CD1c-positive myeloid dendritic cell (primary cell): ENCODE results near the gene PIGM.

Source experiments
- DNase-seq: peaks from one replicate; pipeline ENCODE4 v3.0.0-alpha.2; 2016; ENCODE audit errors: extremely low spot score

PIGM gene

GRCh38 chr1:159989581-159989980, 42.2 kb downstream of the PIGM start:
- no peak for DNase-seq

GRCh38 chr1:159988006-159988405, 43.8 kb downstream of the PIGM start:
- no peak for DNase-seq

DNA sequence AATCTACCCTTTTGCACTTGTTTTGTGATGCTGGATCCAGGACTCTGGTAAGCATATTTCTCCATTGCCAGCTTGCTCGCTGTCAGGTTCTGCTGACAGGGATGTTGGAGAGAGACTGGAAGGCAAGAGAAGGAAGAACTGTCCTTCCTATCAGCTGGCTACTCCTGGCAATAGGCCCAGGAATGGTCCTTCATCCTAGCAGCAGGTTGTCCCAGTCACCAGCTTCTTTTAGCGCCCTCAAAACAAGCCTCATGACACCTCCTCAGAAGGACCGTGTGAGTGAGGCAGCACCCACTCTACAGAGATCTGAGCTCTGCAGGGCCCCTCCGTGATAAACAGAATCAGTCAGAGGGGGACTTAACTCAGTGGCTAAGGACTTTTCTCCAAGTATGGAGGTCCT, 44.6 kb downstream of the PIGM start:
- DNase-seq, result no peak

DNA sequence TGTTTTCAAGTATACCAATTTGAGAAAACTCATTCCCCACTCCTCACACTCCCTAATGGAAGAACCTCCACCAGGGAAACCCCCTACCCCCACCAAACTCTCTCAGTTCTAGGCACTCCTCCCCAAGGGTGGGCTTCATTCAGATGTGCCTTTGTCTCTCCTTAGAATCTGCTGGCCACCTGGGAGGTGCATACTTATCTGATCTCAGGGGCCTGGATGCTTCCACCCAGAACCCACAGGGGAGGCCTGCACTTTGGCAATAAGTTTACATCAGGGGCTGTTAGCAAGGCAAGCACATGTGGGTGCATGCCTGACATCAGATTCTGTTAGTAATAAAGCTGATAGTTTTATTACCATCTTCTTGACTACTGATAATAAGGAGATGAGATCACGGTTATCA, 45.3 kb downstream of the PIGM start:
- DNase-seq, result no peak

DNA sequence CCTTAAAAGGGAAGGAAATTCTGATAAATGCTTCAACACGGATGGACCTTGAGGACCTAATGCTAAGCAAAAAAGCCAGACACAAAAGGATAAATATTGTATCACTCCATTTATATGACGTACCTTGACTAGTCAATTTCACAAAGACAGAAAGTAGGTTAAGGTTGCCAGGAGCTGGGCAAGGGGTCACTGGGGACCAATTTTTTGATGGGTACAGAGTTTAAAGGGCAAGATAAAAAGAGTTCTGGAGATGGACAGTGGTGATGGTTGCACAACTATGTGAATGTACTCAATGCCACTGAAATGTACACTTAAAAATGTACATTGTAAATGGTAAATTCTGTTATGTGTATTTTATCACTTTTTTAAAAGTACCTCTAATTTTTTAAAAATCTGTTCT, 45.7 kb downstream of the PIGM start:
- DNase-seq, result no peak

DNA sequence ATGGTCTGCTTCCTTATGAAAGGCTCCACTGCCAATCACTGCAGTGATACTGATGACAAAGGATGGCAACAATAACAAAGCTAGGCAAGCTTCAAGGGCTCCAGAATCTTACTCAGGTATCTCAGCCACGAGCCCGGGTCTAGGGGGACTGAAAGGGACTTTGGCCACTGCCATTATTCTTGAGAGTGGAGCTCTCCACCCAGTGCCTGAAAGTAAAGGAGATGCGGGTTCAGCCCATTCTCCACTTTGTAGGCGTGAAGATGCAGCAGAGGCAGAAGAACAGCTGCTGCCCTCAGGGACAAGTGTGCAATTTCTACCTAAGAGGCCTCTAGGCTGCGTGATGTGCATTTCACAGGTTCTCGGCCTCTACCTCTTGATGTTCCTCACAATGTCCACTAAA, 46.3 kb downstream of the PIGM start:
- no peak for DNase-seq

GRCh38 chr1:159983681-159984080, 48.1 kb downstream of the PIGM start:
- DNase-seq, result no peak

DNA sequence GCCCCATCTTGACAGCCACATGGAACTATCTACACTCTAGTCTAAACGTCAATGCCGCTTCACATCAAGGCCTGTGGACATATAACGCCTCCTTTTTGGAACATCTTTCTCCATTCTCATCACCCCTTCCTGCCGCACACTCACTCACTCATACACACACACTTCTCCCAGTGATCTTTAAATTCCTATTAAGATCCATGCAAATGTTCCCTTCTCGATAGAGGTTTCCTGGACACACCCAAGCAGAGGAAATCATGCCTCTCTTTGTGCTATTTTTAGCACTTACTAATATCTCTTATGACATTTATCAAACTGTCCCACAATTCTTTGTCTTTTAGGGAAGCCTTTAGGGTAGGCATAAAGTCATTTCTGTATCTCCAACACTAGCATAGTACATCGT, 49.5 kb downstream of the PIGM start:
- no peak for DNase-seq

- no peak for DNase-seq
Observed at GRCh38 chr1:159981351-159982055, 50.3 kb downstream of the PIGM start.

DNA sequence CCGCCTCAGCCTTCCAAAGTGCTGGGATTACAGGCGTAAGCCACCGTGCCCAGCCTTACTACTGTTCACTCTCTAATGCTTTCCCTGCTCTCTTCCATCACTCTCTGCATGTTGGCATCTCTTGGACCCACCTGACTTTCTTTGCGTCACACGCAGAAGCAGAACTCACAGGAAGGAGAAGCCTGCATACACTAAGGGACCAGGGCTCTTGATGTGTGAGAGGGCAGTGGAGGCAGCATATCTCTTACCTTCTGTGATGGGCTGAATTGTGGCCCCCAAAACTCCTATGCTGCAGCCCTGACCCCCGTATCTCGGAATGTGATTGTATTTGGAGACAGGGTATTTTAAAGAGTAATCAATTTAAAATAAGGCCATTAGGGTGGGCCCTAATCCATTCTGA, 51.0 kb downstream of the PIGM start:
- no peak for DNase-seq

GRCh38 chr1:159980076-159980475, 51.7 kb downstream of the PIGM start:
- DNase-seq, result no peak

DNA sequence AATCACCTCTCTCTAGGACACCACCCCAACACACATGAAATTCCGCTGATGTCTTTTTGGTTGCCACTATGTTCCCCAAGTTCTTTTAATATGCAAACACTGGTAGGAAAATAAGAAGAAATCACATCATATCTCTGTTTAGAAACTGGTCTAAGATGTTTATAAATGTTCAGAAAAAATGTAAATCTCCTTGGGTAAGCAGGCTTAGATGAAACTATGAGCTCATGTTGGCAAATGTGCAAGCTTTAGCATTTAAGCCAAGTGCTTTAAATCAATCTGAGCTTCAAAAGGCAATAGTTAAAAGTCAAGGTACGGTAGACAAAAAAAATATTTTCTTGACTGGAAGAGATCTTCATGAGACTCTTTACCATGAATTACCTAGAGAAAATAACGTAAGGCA, 52.5 kb downstream of the PIGM start:
- DNase-seq, result no peak

GRCh38 chr1:159978107-159978398, 53.7 kb downstream of the PIGM start:
- DNase-seq, result no peak

DNA sequence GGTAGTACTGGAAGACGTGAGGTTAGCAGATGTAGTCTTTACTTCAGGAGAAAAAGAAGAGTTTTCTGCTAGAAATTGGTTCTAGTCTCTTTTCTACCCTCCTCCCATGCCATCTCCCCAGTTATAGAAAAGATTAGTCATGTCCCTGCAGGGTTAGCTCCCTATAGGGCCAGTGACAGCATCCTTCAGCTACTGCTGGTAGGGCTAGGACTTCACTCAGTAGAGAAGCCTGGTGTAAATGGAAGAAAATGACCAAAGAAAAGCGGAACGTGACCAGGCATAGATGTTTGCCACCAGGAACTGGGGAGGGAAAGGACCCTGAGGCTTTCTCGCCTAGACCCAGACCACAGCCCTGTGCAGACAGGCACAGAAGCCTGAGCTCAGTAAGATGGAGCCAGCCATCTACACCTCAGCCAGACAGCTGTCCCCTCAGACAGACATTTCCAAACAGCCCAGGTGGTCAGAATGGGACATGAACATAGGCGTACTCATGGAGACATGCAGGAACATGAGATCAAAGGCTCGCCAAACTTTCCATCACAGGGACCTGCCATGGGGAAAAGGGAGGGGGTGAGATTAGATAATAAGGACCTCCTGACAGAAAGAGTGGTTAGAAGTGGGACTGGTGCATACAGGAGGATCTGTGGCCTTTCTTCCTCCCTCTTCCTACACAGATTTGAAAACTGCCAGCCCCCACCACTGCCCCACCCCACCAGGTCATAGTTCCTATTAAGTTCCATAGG, 54.3 kb downstream of the PIGM start:
- DNase-seq, result no peak
